ENCODE results near the gene ETS1.

Gene ETS1

DNA sequence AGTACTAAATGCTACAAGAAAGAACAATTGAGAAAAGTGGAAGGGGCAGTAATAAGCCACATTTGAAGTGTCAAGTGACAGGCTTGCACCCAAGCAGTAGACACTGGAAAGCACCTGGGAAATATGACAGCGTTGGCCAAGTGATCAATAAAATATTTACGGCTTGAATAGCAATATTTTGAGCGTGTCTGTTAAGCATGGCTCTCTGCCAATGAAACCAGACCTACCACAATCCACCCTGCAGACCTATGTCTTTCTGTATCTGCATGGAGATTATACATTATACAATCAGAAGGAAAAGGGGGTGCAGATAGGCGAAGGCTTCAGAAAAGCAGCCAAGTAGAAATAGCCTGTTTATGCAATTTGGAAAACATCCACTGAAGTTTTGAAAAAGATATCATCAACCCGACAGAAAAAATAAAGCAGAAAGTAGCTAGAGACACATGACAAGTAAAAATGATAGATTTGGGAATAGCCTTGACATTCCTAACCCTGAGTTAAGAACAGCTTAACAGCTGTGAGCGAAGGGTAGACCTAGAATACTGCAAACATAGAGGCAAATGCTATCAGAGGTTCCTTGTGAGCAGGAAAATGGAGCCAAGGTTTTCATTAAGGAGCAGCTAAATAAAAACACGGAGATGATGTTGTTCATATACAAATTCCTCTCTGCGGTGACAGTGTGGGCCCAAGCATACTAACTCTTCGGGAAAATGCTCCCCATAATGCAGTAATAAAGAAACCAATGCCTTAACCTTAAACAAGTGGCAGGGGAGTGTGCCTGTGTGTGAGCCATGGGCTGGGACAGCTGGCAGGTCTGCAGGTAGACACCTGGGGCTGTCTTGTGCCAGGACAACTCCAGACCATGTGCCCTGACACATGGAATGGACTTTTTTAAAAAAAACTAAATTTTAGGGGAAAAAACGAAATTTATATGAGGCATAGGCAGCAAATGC, 71.3 kb downstream of the ETS1 start:
- DNase-seq: no peak

DNA sequence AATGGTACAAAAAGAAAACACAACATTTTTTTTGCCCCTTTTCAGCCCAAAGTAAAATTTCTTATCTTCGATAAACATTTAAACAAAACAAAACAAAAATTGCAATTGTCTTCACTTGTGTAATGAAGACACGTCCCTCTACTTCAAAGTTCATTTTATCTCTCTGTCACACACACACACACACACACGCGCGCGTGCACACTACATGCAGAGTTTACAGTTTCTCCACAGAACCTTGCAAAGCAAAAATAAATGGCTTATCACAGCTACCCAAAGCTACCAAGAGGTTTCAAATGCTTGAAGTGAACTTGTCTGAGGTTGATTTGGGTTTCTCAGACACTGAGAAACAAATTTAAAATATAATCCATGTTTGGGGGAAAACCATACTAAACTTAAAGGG, 72.3 kb downstream of the ETS1 start:
- no peak for DNase-seq

DNA sequence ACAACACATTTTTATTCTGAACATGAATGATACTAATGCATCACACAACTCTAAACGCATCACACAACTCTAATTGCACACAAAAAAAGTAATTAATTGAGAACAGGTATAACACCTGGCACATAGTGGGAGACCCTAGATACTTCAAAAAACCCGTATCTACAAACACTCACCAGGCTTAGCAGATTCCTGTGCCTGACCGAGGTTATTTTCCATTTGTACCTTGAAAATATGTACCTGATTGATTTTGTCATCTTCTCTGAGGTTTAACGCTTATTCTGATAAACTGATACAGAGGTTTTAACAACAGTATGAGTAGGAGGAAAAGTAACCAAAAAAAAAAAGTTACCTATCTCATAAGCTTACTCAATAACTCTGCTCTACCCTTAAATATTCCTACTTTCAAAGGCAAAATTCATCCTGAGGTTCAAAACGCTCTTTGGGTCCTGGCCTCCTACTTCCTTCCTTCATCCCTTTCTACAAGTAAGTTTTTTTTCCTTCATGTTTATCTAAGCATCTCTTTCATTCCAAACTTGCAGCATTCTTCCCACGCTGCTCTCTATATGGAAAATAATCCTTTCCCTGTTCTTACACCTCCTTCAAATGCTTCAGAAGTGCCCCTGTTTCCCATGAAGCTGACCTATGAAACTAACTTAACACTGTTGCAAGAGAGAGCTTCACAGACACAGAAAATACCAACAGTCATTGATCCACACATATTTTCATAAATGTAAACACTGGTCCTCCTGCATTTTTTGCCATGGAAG, 73.3 kb downstream of the ETS1 start:
- no peak for DNase-seq

DNA sequence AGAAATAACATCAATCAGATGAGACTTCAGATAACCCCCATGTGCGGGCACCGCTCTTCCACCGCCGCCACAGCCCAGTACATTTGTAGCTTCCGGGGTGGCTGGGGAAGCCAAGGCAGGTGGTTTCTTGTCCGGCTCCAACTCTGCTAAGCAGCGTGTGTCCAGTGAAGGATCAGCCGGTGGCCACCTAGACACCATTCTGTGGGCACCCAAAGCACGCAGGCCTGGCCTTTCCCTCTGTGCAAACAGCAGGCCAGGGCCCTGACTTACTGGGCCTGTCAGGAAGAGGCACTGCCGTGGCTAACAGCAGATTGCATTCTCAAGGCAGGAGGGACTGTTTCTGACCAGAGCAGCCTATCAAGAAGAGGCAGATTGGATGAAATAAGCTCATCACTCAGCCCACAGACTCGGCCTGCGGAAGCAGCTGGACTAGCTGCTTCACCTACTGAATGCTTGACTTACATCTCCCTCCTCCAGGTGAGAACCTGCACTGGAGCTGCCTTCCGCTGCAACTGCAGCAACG, 74.8 kb downstream of the ETS1 start:
- DNase-seq: no peak

DNA sequence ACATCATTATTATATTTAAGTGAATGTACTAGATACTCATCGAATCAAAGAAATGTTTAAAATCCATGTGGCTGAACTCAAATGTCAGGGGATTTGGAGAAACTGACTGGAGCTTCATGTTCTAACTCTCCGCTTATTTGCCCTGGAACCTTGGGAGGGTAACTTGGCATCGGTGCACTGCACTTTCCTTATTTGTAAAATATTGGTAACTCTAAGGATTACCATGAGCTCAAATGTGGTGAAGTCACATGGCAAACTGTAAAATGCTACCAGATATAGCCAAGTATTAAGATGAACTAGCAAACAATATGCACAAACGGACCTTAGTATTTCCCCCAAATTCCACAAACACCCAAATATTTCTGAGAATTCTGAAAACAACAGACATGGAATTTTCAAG, 75.6 kb downstream of the ETS1 start:
- DNase-seq: no peak

DNA sequence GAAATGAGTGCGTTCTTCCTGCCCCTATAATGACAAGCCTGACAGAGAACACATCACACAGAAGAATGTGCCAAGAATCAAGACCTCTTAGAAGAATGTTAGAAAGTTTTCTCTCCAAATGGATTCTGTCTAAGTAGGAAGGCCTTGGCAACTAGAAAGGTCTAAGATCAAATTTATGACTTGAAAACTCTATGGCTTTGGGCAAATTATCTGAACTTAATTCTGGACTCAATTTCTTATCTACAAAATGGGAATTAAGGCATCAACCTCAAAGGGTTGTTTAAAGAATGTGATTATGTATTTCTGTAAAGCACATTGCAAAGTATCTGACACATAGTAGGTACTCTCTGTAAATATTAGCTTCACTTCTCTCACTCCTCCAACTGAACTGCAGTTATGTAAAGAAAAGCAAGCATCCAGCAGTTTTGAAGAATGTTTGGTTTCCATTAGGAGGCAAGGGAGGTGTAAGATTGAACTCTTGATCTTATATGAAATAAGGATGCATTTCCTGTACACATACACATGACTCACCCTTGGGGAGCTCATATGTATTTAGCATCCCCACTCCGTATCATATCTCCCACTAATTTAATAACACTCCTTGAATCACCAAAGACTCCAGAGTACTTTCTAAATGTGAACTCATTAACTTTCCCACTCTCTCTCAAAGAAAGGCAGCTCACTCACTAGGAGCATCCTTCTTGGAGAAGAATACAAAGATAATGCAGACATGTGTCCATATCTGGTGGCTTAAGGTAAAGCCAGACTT, 77.6 kb downstream of the ETS1 start:
- no peak for DNase-seq

DNA sequence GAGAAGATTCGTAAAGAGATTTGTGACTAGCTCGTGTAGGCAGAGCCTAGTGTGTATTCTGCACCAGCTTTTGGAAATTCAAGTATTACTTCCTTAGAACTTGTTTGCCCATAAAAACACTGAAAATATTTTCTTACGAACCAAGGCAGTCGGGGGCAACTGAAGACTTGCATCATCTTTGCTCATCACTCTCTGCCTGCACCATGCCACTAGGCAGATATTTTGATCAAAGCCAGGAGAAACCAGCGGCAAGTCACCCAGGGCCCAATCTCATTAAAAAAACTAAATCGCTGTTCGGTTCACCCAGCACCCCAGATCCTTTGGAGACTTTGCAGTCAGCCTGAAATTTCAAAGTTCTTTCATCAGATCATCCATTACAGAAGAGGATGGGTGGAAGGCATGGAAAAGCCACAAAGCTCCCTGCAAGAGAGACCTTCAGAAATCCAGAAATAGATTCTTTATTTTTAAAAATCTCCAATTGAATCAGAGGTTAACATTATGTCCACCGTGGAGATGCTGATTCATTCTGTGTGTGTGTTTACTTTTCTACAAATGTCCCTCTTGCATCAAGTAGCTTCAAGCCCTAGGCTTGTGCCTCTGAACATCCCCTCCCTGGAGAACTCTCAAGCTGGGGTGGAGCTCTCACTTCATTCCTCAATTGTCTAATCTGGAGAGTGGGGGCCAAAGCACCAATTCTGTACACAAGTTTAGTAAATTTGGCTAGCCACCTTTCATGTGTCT, 78.4 kb downstream of the ETS1 start:
- DNase-seq: peak; percentile 50

DNA sequence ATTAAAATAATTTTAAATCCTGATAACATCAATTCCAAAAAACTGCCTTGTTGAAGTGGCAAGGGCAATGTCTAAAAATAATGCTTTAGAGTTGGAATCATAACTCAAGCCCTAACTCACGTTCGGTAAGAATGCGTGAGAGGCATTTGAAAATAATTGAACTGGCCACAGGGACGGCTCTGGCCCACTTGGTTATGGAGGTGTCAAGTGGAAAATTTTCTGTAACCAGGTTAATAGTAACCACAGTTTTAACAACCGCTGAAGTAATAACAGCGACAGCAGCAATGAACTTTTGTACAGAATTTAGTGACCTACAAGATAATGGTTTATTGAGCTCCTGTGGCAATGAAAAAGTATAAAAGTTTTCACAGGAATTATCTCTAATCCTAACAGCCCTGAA, 79.4 kb downstream of the ETS1 start:
- no peak for DNase-seq

DNA sequence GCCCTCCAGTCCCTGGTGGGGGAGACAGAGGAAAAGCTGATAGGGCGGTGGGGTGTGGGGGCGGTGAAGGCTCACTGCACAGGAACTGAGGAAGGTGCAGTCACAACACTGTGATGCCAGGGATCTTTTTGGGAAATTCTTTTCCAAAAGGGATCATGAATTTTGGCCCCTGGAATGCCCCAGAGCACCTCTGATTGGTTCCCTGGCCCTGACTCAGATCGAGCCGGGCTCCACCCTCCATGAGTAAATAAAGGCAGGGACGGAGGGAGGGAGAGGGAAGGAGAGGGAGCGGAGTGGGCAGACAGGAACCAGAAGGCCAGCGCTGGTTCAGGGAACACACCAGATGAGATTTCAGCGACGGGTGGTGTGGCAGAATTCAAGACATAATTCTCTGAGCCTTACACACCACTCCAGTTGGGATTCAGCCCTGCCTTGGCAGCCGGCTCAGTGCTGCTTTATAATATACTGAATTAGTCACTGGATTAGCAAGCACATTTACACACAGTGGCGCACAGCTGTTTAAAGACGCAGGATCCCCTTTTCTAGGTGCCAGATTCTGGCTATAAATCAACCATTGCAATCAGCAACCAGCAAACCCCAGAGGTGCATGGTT, 80.3 kb downstream of the ETS1 start:
- no peak for DNase-seq

DNA sequence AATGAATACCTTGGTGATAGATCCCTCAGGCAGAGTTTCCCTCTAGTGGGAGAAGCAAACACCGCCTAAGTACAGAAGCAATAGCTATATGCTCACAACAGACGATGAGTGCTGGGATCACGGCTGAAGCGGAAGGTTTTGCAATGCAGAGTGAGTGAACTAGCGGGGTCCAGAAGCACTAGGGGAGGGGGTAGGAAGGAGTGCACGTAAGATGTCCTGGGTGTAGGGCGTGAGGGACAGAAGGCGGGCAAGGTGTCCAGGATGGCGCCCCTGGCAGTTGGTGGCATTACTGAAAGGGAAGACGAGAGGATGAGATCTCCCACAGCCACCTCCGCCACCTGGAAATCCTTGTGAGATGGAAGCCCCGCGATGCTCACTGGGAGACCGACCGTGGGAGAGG, 81.0 kb downstream of the ETS1 start:
- no peak for DNase-seq

DNA sequence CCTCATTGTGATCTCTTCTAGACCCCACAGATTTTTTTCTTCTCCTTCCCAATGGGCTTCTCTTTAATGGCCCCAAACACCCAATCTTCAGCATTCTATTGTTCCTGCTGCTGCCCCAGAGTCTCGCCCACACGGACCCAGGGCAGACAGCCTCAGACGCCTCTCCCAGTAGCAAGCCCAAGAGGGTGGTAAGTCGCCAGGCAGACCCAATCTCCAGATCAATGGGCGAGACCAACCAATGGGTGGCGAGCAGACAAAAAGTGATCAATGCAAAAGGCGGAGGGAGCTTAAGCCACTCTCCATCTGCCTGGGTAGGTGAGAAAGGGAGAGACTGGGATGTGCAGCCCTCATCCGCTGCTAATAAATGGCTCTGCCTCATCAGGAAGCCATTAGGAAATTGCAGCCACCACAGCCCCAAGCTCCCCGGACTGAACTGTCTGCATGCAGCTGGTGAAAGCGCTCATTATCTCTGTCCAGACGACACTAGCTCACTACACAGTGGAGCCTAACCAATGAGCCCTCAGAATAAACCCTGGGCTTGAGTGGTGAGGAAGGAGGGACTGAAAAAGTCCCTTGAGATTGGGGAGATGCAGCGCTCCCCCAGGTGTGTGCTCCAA, 81.8 kb downstream of the ETS1 start:
- peak; percentile 47 for DNase-seq

DNA sequence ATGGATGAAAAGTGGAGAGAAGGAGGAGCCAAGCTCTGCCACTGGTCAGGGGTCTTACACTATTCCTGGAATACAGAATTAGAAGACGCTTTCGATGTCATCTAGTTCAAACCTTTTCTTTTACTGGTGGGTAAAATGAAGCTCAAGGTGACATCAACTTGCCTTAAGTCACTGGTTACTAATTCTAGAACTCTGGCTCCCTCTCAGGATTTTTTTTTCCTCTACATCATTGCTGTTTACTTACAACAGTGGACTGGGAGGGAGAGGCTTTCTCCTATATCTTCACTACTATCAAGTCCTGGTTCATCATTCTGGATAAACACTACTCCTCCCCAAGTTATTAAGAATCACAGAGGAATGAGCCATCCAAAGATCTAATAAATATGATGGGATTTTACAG, 82.9 kb downstream of the ETS1 start:
- DNase-seq: no peak

DNA sequence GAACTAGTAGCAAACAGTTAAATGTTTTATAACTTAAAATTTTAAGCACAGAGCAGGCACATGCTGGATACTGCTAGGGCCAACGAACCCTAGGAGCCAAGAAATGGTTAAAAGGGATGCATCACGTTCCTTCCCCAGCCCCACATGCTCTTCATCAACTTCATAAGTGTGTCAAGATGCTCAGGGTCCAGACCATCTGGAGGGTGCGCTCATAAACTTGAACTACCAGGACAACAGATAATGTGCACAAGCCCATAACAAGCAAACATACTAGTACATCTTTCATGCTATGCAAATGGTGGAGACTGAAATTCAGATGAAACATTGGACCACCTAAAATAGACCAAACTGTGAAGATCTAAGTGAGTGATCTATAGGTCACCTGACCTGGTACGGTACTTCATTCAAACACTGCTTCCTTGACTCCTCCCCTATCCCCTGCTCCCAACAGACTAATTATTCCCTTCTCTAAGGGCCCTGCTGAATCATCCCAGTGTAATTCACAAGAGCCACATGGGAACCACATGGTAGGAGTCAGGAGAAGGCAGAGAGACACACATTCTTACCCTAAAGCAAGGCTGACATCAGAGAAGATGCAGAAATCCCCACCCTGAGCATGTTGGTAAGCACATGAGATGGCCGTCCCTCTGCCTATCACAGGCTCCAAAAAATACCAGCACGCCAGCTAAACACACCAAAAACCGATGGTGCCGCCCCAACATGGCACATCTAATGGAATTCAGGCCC, 83.9 kb downstream of the ETS1 start:
- peak; percentile 45 for DNase-seq

DNA sequence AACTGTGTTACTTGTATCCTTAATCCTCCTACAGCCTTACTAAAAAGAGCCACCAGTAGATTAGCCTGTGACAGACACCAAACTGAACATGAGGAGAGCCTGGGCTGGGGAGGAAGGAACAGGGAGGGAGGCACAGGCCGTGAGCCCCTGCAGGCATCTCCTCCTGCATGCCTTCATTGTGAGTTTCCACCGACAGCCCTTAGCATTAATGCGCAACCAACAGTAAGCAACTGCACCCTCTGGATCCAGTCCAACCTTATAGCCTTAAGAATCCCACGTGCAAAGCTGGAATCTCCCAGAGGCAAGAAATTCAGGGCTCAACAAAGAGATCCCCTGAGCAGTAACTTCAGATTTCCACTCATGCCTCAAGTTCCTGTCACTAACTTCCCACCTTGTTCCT, 84.6 kb downstream of the ETS1 start:
- no peak for DNase-seq

DNA sequence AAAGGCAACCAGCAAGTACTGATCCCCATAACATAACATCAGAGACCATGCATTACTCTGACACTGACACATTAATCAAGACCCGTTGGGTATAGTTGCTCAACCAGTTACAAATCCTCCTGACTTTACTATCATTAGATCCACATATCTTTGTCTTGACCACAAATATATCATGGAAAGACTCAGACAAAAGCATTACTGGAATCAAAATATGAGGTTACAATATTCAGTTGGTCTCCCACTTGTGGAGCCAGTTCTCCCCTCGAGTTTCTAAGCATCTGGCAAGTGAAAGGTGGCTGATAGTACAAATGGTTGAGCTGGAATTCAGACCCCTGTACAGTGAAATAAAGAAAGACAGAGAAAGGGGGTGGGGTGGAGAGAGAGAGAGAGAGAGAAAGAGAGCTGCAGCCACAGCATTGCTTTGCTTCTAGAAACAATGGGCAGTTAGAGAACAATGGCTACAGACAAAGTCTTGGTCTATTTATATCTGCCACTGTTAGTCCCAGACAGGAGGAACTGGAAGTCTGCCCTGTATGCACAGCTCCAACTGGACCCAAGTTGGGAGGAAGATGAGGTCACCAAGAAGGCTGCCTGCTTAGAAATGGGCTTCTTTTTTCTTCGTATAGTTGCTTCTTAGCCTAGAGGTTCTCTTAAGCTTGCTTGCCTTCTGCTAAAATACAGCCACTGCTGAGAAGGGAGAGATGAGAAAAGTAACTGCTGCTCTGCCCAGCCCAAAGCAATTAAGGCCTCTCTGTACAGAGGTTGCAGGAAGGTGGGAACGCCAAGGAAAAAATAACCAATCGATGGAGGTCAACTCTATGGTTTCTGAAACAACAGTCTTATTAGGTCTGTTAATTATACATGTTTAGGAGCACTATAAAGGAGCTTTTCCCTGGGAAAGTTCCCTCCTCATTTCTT, 85.5 kb downstream of the ETS1 start:
- DNase-seq: no peak

DNA sequence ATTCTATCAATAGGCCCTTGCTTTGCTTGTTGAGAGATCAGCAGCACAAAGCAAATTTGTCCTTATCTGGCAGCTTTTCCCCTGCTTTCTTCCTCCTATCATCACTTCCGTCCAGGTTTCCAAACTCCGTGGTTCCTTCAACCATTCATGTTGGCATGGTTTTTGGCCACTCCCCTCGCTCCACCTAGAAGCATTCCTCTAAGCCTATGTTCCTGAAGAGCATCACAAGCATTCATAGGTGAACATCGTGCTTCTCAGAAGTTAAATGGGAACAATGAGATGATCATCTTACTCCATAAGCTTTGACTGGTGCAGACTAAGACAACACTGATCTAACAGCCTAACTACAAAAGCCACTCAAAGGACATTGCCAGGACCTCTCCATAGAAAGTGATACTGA, 86.3 kb downstream of the ETS1 start:
- no peak for DNase-seq

DNA sequence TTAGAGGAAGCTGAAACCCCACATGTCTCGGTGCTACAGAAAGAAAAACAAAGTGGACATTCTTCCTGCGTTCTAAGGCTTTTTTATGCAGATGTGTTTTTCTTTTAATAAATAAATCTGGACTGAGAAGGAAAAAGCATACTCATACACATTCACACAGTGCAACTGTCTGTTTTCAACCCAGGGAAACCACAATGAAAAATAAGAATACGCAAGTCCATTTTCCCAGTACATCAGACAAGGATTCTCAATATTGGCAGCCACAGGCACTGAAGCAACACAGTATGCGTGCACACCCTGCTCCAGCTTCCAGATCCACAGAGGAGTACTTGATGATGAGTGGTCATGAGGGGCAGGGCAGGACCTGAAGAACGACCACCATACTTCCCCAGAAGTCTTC, 86.9 kb downstream of the ETS1 start:
- peak; percentile 54 for DNase-seq

DNA sequence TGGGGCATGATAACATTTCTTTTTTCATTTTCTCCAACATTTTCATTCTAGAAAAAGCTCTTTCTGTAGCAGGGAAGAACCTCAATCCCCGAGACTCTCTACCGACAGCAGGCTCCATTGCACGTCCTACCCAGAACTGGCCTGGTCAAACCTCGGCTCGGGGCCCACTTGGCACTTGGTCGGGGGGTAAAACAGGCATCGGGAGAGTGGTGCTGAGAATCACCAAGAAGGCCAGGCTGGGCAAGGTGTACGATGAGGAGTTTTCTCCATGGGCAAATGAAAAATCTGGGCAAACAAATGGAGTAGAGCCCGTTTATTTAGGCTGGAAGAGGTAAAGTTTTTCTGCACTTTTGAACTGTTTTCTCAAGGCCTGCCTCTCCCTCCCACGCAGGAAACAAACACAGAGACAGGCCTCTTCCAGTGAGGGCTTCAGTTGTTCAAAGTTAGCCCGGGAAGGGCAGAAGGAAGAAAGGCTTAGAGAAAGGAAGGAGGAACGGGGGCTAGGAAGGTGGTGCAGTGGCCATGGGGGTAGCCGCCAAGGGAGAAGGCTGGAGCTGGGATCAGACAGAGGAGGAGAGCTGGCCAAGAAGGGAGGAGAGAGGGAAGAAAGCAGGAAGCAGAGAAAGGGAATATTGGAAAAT, 87.6 kb downstream of the ETS1 start:
- no peak for DNase-seq

DNA sequence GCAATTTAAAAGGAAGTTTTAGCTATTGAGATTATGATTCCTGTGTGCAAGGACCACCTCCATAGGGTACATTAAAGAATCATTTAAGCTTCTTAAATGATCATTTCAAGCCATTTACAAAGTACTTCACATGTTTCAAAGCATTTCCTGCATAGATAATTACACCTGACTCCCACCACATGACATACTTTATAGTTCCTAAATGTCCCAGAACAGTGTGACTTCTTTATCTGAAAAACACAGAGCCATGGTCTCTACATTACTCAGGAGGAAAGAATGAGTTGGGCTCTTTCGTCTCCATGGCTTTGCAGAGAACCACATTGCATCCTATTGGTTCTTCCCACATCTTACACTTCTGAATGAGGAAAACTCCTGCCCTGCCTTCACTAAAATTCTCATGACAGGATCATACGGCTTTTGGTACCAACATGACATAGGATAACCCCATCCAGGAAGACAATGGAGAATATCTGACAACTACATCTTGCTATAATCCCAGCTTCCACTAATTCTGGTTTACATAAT, 88.6 kb downstream of the ETS1 start:
- DNase-seq: no peak
